ENCODE results near the gene RASD2.

Gene RASD2

DNA sequence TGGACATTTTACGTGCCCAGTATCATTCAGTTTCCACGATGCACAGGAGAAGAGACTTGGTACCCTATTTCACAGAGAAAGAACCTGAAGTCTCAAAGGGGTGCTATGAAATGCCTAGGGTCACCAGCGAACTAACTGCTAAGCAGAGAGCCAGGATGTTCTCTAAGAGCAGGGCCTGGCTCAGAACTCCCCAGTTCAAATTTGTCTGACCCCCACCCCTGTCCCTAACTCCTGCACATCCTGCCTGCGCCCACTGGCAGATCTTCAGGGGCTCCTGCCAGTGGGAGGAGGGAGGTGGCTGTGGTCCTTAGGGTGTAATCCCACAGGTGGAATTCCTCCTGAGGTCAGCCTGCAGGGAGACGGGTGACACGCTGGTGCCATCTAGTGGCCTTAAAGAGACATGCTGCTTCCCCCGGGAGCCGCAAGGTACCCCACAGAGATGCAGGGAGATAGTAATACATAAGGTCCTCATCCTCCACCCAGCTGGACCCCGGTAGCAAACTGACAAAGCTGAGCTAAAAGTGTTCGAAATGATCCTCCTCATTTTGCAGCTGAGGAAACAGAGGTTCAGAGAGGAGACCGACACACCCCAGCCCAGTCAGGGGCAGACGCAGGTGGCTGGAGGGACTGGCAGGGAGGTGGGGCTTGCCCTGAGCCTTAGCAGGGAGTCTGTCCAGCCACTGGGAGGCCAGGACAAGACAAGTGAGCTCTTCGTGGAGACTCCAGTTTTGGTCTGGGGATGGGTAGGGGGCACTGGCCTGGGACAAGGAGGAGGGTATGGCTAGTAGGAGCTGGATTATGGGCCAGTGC is 42.4 kb downstream of the RASD2 start:
- peak; percentile 16 to 19 for DNase-seq (ENCODE audit: low read depth in 2 of 2)

DNA sequence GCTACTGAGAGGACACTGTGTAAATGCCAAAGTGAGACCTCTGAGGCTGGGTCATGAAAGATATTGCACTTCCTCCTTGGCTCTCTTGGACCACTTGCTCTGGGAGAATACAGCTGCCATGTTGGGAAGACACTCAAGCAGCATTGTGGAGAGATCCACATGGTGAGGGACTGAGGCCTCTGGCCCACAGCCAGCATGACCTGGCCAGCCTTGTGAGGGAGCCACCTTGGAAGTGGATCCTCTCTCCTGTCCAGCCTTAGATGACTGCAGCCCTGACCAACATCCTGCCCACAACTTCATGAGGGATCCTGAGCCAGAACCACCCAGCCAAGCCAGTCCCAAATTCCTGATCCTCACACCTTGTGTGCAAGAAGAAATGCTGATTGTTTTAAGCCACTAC is 46.1 kb downstream of the RASD2 start:
- no peak for DNase-seq (ENCODE audit: low read depth in 2 of 2)

DNA sequence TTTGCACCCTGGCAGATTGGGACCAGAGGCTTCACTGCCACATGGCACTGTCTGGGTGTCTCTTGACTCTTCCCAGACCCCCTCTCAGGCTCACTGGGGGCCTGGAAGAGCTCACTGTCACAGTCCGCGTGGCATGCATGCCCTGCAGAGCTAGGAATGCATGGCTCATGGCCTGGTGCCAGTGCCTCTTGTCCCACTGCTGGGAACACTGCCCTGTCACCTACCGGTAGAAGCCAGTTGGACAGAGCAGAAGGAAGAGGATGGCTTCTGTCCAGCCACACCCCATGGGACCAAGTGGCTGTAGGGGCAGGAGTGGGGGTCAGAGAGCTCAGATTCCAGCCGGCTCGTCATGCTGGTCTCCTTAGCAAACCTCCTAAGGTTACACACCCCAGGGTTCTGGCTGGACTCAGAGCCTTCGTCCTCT is 46.8 kb downstream of the RASD2 start:
- DNase-seq (ENCODE audit: low read depth in 2 of 2) = no peak

DNA sequence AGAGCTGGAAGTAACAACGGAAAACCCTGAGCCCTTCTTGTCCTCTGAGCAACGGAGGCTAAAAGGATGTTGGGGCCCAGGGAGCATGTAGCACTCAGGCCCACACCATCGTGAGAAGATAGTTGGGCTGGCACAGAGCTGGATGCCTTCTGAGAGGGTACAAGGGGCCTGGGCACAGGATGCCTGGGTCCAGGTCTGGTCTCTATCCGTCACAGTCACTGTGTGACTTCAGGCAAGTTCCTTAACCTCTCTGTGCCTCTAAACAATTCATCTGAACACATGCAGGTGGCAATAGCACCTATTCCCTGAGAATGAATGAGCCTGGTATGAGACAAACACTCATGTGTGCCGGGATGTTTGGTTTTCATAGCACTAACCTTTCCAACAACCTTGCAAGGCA is 47.3 kb downstream of the RASD2 start:
- DNase-seq (ENCODE audit: low read depth in 2 of 2) = no peak

DNA sequence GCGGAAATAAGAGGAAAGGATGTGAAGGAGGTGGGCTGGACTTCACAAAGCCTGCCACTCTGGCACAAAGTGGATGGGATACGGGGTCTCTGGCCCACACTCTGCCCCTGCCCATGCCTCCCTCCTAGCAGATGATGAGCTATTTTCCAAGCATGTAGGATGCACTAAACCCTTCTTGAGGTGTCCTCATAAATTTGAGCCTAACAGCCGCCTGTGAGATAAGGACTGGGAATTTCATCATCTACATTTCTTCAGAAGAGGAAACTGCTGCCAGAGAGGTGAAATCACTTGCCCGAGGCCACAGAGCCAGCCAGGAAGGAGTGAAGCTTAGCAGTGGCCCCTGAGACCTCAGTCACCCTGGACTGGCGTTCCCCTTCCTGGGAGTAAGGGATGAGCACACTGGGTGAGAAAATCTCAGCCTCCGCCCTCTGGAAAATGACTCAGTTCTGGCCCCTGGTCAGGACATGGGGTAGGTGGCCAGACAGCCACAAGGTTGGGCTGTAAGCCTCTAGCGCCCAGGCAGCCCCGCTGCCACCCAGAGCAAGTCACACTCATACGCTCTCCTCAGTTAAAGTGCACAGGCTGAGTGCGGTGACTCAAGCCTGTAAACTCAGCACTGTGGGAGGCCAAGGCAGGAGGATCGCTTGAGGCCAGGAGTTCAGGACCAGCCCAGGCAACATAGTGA is 48.6 kb downstream of the RASD2 start:
- DNase-seq (ENCODE audit: low read depth in 2 of 2) = no peak

DNA sequence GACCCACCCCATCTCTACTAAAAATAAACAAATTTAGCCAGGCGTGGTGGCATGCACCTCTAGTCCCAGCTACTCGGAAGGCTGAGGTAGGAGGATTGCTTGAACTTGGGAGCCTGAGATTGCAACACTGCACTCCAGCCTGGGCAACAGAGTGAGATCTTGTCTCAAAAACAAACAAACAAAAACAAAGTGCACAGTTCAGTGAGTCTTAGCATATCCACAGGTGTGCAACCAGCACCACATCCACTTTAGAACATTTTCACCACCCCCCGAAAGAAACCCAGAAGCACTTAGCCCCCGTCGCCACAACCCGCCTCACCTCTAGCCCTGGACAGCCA is 49.1 kb downstream of the RASD2 start:
- DNase-seq (ENCODE audit: low read depth in 2 of 2) = no peak

DNA sequence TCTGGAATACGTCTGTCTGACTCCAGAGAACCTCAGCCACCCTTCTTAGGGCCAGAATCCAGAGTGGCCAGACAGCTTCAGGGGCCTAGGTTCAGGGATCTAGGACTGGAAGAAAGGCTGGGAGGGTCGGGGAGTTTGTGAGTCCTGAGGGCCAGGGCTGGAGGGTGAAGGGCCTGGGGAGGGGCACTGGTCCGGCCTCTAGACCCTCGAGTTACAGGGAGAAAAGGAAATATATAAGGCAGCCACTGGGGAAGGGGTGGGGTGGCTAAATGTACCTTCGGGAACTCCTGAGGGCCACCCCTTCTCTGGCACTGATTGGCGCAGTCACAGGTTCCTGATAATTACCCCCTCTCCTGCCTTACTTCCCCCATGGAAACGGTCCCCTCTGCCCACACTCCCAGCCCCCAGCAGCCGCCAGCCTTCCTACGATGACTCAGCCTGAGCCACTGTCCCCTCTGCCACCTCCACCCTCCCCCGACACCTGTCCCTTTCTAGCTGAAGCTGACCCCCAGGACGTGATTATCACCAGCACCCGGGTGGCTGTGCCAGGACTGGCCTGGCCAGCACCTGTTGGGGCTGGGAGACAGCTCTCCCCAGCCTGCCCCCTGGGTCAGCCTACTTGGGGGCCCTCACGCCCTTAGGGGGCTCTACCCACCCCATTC is 50.1 kb downstream of the RASD2 start:
- DNase-seq (ENCODE audit: low read depth in 2 of 2) = no peak

DNA sequence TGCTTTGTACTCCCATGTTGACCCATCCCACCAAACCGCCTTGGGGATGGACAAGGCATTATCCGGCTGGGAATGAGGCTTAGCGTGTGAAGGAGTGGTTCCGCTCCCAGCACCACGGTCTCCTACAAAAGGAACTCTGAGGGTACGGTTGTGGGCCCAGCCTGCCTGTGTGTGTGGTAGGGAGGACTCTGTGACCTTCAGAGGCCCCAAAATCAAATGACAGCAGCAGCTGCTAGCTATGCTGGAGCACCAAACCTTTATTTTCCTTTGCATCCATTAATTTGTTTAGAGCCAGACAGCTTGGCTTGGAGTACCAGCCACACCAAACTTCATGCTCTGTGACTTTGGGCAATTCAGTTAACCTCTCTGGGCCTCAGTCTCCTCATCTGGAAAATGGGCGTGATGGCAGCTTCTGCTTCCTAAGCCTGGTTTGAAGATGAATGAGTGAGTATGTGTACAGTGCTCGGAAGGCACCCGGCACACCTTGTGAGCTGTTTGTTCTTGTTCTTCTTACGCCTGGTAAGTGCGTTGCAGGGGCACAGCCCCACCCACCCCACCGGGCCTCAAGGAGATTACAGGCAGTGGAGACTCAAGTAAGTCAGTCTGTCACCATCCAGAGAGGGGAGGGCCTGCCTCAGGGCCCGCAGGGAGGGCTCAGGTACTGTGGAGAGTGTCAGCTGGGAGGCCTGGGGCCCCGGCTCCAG is 51.2 kb downstream of the RASD2 start:
- no peak for DNase-seq (ENCODE audit: low read depth in 2 of 2)

DNA sequence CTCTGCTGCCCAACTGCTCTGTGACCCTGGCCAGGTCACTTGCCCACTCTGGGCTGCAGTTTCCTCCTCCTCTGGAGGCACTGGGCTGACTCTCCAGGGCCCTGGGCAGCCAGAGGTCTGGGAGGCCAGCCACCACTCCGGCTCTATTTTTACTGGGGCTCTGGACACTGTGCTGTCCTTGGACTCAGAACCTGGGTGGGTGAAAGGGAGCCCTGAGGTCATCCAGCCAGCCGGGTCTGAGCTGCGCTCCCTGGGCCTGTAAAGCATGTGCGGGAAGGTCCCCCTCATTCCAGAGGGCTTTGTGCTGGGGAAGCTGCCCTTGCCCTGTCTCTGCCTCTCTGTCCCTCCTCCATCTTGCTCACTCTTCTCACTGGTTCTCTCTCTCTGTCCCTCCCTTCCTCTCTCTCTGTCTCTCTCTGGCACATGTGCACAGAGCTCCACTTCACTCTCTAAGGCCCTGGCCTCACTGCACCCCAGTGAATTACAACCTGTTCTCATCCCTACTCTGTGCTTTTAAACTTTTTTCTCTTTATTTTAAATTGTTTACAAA is 51.9 kb downstream of the RASD2 start:
- DNase-seq (ENCODE audit: low read depth in 2 of 2) = no peak

DNA sequence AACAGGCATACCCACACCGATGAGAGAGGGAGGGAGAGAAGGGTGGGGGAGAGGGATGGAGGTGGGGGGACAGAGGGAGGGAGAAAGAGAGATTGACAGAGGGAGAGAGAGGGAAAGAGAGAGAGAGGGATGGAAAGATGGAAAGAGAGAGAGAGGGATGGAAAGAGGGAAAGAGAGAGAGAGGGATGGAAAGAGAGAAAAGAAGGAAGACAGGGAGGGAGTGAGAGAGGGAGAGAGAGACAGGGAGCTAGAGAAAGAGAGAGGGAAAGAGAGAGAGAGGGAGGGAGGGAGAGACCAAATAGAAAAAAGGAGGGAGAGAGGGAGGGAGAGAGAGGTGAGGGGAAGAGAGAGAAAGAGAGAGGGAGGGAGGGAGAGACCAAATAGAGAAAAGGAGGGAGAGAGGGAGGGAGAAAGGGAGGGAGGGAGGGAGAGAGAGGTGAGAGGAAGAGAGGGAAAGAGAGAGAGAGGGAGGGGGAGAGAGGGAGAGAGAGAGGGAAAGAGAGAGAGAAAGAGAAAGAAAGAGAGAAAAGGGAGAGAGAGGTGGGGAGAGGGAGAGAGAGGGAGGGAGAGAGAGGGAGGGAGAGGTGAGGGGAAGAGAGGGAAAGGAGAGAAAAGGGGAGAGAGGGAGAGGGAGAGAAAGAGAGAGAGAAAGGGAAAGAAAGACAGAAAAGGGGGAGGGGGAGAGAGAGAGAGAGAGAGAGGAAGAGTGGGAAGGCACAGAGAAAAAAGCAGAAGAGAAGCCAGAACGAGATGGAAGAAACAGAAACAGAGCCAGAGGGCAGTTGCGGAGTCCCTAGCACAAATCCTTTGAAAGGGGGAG is 52.6 kb downstream of the RASD2 start:
- no peak for DNase-seq (ENCODE audit: low read depth in 2 of 2)

DNA sequence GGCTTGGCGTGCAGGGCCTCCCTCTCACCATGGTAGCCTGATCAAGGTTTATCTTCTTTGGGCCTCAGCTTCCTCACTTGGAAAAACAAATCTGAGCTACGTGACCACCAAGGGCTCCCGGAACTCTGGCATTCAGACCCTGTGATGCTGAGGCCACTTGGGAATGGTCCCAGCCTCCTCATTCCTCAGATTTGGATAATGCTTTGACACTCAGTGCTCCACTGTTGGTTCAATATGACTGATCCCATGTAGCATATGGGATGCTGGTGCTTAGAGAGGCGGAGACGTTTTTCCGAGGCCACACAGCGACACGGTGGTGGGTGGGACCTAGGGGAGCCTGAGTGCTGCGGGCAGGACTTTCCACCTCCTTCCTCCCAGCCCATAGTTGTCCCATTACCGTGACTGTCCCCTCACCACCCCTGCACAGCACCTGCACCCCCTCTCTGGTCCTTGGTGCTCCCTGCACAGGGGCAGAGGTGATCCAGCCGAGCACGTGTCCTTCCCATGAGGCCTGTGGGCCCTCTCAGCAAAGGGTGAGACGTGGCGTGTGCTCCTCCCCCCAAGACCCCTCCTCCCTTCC is 53.4 kb downstream of the RASD2 start:
- DNase-seq (ENCODE audit: low read depth in 2 of 2) = no peak

DNA sequence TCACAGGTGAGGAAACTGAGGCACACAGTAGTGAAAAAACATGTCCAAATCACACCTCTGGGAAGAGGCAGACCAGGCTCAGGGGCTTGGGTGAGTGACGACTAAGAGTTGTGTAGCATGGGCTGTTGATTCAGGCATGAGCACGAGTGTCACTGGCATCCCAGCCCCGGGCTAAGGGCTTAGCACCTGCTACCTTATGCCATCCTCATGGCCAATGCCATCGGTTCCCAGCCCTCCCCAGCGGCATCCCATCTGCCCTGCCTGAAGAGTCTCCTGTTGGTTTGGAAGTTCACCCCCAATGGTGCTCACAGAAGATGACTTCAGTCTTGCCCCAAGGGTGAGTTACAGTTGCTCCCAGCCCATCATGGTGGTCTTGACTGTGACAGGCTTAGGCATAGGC is 54.1 kb downstream of the RASD2 start:
- no peak for DNase-seq (ENCODE audit: low read depth in 2 of 2)

DNA sequence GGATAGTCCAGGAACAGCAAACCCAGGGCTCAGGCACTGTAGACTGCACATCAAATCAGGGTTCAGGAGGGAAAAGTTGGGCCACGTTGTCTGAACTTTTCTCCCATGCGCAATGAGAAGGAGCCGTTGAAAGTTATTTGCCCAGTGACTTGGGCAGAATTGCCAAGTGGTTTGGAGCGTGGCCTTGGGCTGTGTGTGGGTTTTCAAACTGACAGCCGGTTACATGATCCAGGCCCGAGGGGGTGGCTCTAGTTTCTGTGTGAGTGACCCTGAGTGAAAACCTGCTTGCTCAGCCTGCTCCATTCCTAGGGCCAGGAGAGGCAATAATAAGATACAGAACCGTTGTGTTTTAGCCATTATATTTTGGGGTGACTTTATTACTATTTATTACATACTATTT is 56.2 kb downstream of the RASD2 start:
- no peak for DNase-seq (ENCODE audit: low read depth in 2 of 2)

DNA sequence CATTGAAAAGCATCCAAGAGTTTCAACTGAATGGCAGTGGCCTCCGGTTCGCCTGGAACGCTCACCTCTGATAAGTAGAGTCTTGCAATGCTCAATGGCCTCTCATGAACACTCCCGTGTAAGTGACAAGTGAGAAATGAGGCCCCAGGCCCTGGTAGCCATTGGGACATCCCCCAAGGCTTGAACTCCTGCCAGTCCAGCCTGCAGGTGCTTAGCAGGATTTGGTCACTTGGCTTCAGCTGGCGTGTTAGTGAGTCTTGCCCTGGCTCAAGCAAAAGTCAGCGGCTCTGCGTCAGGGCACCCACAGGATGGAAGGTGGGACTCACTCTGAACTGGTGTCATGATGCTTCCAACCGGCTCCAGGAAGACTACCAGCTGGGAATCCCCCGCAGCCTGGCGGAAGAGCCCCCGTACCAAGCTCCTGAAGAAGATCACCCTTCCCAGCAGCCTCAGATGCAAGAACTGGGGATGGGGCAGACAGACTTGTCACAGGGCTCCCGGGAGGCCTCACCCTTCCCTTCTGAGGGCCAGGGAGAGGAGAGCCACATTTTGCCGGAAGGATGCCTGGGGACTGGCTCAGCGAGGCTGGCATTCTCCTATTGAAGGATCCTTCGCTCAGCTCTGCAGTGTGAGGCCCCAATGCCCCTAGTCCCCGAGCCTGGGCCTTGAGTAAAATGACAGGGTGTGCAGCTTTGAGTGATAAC is 57.2 kb downstream of the RASD2 start:
- DNase-seq (ENCODE audit: low read depth in 2 of 2) = no peak

DNA sequence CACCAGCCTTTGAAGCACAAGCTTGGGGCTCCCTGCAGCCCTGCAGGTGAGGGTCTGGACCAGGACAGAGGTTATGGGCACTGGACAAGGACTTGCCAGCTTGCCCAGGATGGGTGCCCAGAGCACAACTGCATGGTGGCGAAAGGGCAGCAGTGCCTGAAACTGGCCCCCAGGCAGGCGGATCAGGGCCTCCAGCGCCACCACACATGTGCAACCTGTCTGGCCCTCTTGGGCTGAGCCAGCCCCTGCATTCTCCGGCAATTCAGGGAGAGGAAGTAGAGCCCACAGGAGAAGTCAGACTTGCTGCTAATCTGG is 57.7 kb downstream of the RASD2 start:
- no peak for DNase-seq (ENCODE audit: low read depth in 2 of 2)

DNA sequence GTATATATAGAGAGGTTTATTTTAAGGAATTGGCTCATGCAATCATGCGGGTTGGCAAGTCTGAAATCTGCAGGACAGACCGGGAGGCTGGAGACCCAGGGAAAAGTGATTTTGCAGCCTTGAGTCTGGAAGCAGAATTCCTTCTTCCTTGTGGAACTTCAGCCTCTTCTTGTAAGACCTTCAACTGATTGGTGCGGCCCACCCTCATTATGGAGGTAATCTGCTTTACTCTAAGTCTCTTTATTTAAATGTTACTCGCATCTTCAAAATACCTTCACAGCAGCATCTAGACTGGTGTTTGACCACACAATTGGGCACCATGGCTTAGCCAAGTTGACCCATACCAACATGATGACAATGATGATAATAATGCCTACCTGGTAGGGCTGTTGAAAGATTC is 58.7 kb downstream of the RASD2 start:
- no peak for DNase-seq (ENCODE audit: low read depth in 2 of 2)

DNA sequence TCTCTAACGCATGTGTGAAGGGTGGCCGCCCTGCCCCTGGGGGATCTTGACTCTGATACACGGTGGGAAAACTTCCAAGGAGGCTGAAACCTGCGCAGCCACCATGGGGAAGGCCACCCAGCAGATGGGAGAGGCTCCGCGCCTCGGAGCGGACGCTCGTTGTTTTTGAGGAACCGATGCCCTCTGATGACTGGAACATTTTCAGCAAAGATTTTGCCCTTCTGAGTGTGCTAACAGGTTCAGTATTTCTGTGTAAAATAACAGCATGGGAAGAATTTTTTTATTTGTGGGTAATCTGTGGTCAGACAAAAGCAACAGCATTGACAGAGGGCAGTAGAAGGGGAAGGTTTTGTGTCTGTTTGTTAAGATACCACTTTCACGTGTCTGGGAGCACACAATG is 59.8 kb downstream of the RASD2 start:
- DNase-seq (ENCODE audit: low read depth in 2 of 2) = no peak

DNA sequence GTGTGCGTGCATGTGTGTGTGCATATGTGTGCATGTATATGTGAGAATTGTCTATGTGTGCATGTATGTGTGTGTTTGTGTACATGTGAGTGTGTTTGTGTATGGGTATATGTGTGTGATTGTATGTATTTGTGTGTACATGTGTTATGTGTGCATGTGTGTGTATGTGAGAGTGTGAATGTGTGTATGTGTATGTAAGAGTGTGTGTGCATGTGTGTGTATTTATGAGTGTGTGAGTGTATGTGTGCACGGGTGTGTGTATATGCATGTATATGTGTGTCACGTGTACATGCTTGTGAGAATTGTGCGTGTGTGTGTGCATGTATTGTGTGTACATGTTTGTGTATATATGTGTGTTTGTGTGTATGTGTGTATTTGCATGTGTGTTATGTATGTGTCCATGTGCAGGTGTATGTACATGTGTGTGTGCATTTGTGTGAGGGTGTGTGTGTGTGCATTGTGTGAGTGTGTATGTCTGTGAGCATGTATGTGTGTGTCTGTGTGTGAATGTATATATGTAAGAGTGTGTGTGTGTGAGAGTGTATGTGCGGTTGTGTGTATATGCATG is 60.5 kb downstream of the RASD2 start:
- DNase-seq (ENCODE audit: low read depth in 2 of 2) = no peak

DNA sequence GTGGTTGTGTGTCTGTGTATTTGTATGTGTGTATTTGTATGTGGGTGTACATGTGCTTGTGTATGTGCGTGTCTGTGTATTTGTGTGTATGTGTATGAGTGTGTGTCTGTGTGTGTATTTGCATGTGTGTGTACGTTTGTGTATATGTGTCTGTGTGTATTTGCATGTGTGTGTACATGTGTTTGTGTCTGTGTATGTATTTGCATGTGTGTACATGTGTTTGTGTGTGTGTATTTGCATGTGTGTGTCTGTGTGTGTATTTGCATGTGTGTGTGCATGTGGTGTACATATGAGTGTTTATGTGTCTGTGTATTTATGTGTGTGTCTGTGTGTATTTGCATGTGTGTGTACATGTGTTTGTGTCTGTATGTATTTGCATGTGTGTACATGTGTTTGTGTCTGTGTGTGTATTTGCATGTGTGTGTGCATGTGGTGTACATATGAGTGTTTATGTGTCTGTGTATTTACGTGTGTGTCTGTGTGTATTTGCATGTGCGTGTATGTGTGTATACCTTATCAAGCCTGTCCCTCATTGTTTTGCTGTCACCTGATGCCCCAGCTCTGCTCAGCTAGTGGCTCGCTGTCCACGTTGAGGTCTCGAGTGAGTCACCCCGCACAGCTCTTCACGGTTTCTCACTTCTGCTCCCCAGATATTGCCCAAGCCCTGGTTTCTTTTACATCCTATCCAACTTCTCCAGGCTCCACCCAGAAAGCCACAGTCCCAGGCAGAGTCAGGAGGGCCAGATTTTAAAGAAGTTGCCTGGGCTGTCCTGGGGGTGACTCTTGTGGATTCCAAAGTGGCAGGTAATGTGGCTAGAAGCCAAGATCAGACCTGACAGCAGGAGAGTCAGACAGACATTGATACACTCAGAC is 61.3 kb downstream of the RASD2 start:
- no peak for DNase-seq (ENCODE audit: low read depth in 2 of 2)

All from stimulated activated CD8-positive, alpha-beta memory T cell treated with anti-CD3 and anti-CD28 coated beads, Interleukin-2, amount 100 ng/mL, for 1 hour (primary cell).